ENCODE measurements around the gene TIMM29.
"Not testable (repeated sequence)": the region's sequence is repeated elsewhere in the genome, so short reads cannot be mapped to it uniquely, and the experiment has no call there.

TIMM29 gene

GRCh38 chr19:10913716-10914340, 14.8 kb upstream of the TIMM29 start:
- no peak for DNase-seq

GRCh38 chr19:10915130-10916091, 13.2 kb upstream of the TIMM29 start:
- DNase-seq, result no peak

- DNase-seq, result no peak
Observed at GRCh38 chr19:10916602-10917001, 12.0 kb upstream of the TIMM29 start.

- DNase-seq, result no peak
Observed at GRCh38 chr19:10918359-10918758, 10.3 kb upstream of the TIMM29 start.

GRCh38 chr19:10919352-10920287, 9.0 kb upstream of the TIMM29 start:
- no peak for DNase-seq

GRCh38 chr19:10920288-10920655, 8.3 kb upstream of the TIMM29 start:
- DNase-seq, result no peak

GRCh38 chr19:10920781-10921180, 7.8 kb upstream of the TIMM29 start:
- no peak for DNase-seq

- DNase-seq, result no peak
Observed at GRCh38 chr19:10921199-10921909, 7.3 kb upstream of the TIMM29 start.

GRCh38 chr19:10921910-10922637, 6.5 kb upstream of the TIMM29 start:
- no peak for DNase-seq

- DNase-seq, result no peak
Observed at GRCh38 chr19:10922638-10923014, 6.0 kb upstream of the TIMM29 start.

- no peak for DNase-seq
Observed at GRCh38 chr19:10923260-10924112, 5.1 kb upstream of the TIMM29 start.

- no peak for DNase-seq
Observed at GRCh38 chr19:10924597-10924996, 4.0 kb upstream of the TIMM29 start.

- DNase-seq, result no peak
Observed at GRCh38 chr19:10927730-10928562, 665 bp upstream of the TIMM29 start.

- DNase-seq, result no peak
Observed at GRCh38 chr19:10929402-10929794, 787 bp downstream of the TIMM29 start.

GRCh38 chr19:10935371-10936059, 6.9 kb downstream of the TIMM29 start:
- DNase-seq, result no peak

- DNase-seq, result no peak
Observed at GRCh38 chr19:10936661-10937084, 8.1 kb downstream of the TIMM29 start.

- DNase-seq, result not testable (repeated sequence)
Observed at GRCh38 chr19:10941649-10942048, 13.0 kb downstream of the TIMM29 start.

- not testable (repeated sequence) for DNase-seq
Observed at GRCh38 chr19:10943412-10943811, 14.8 kb downstream of the TIMM29 start.

GRCh38 chr19:10945264-10945663, 16.7 kb downstream of the TIMM29 start:
- no peak for DNase-seq

All from NK-92 treated with Interleukin-12 subunit alpha and Interleukin-12 subunit beta, amount 100 ng/mL, for 24 hours (cell line).